Measurements from ENCODE around the gene RNF31.

DNA sequence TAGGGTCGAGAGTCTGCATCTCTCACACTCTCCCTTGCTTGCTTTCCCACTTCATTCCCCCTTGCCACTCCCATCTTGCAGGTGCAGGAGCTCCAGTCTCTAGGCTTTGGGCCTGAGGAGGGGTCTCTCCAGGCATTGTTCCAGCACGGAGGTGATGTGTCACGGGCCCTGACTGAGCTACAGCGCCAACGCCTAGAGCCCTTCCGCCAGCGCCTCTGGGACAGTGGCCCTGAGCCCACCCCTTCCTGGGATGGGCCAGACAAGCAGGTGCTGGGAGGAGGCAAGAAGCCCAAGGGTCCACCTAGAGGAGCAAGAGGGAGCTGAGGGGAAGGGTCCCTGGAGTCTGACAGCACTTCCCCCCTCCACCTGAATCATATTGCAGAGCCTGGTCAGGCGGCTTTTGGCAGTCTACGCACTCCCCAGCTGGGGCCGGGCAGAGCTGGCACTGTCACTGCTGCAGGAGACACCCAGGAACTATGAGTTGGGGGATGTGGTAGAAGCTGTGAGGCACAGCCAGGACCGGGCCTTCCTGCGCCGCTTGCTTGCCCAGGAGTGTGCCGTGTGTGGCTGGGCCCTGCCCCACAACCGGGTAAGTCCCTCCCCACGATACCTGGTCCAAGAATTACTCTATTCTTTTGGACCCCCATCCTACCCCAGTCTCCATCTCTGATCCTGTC, 4.2 kb downstream of the RNF31 start:
- no peak for TF ChIP-seq CTCF (CRISPR knock-in tag; IDR thresholded peaks at IDR 0.05)
- TF ChIP-seq POLR2A (IDR thresholded peaks at IDR 0.05; ENCODE audit: insufficient read depth in 1 of 2, low read depth in 2 of 2, low read length in 2 of 2): no peak
- TF ChIP-seq EP300 (IDR thresholded peaks at IDR 0.05; ENCODE audit: low read depth in 2 of 2, low read length in 2 of 2): no peak
- TF ChIP-seq EP300 (CRISPR knock-in tag; IDR thresholded peaks at IDR 0.05; ENCODE audit: borderline replicate concordance): no peak
- TF ChIP-seq, protein P1, sequence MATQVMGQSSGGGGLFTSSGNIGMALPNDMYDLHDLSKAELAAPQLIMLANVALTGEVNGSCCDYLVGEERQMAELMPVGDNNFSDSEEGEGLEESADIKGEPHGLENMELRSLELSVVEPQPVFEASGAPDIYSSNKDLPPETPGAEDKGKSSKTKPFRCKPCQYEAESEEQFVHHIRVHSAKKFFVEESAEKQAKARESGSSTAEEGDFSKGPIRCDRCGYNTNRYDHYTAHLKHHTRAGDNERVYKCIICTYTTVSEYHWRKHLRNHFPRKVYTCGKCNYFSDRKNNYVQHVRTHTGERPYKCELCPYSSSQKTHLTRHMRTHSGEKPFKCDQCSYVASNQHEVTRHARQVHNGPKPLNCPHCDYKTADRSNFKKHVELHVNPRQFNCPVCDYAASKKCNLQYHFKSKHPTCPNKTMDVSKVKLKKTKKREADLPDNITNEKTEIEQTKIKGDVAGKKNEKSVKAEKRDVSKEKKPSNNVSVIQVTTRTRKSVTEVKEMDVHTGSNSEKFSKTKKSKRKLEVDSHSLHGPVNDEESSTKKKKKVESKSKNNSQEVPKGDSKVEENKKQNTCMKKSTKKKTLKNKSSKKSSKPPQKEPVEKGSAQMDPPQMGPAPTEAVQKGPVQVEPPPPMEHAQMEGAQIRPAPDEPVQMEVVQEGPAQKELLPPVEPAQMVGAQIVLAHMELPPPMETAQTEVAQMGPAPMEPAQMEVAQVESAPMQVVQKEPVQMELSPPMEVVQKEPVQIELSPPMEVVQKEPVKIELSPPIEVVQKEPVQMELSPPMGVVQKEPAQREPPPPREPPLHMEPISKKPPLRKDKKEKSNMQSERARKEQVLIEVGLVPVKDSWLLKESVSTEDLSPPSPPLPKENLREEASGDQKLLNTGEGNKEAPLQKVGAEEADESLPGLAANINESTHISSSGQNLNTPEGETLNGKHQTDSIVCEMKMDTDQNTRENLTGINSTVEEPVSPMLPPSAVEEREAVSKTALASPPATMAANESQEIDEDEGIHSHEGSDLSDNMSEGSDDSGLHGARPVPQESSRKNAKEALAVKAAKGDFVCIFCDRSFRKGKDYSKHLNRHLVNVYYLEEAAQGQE (IDR thresholded peaks at IDR 0.05; ENCODE audit: borderline replicate concordance in 1 of 2, low read depth in 1 of 2, low read length in 2 of 2): no peak
- TF ChIP-seq TBL1XR1 (IDR thresholded peaks at IDR 0.05; ENCODE audit: borderline replicate concordance, low read length, partially characterized antibody): no peak
- TF ChIP-seq ZNF318 (CRISPR knock-in tag; IDR thresholded peaks at IDR 0.05): no peak

Measured in HepG2 (cell line).